ENCODE data around the gene SLC17A4. TPM values are rescaled to one million over a fixed set of nuclear protein-coding genes. Genes with fewer than 3 reads are reported as not detected.

The SLC17A4 gene
- total and polyA plus RNA-seq, 2 donors (not counting 3 experiments of a cell fraction or from before 2014, with no cell fraction given), result not detected

GRCh38 chr6:25747477-25747876, 7.1 kb upstream of the SLC17A4 start:
- no peak overlapping the region for H3K4me3 ChIP-seq (replicated peaks in 1 of 3; ENCODE audit: insufficient read depth in 1 of 3, low read depth in 1 of 3, low read length in 3 of 3)
- H3K79me2 ChIP-seq (ENCODE audit: control insufficient read depth, insufficient read depth, low read length), result no peaks in the 10 kb centered on the region
- BruUV-seq (replicated peaks), result no TSS peak
- H3K4me2 ChIP-seq (ENCODE audit: insufficient read depth, low read length), result no peak overlapping the region
- H3K27me3 ChIP-seq (ENCODE audit: control insufficient read depth in 2 of 2, insufficient read depth in 2 of 2, low read length in 2 of 2), result peaks cover 0 to 2% of the 10 kb centered on the region in 2 experiments
- no peaks in the 10 kb centered on the region for H3K4me1 ChIP-seq (ENCODE audit: control insufficient read depth, extremely low read depth, insufficient read depth, low read length)
- DNase-seq (ENCODE audit: low read depth, low spot score) (no peak), FAIRE-seq (no peak)
- H3K36me3 ChIP-seq (ENCODE audit: control insufficient read depth in 2 of 2, extremely low read depth in 1 of 2, insufficient read depth in 2 of 2, low read length in 2 of 2), result no peaks in the 10 kb centered on the region
- H3K9me3 ChIP-seq (replicated peaks; ENCODE audit: control insufficient read depth, insufficient read depth, low read length), result no peaks in the 10 kb centered on the region
- dilution Hi-C loops (cut with MboI; ENCODE audit: extremely low pct_ligation_motif_present, low sequenced_read_pairs) (no loop called here), intact Hi-C loops (cut with micrococcal nuclease) (no loop called here)
- no peak overlapping the region for H3K27ac ChIP-seq (ENCODE audit: insufficient read depth, low read depth, low read length)
- H4K20me1 ChIP-seq (replicated peaks; ENCODE audit: control insufficient read depth, extremely low read depth, insufficient read depth, low read length), result no peaks in the 10 kb centered on the region
- TF ChIP-seq POLR2AphosphoS5 (IDR thresholded peaks at IDR 0.05; ENCODE audit: insufficient read depth, low read depth, low read length) (no peak), MAX (IDR thresholded peaks at IDR 0.05; ENCODE audit: insufficient read depth, insufficient read length) (no peak), JUN (IDR thresholded peaks at IDR 0.05; ENCODE audit: borderline replicate concordance, insufficient read depth, insufficient read length, low read depth) (no peak), POLR2A (IDR thresholded peaks at IDR 0.05; ENCODE audit: low read depth, low read length) (no peak), GATA2 (IDR thresholded peaks at IDR 0.05; ENCODE audit: insufficient read depth, insufficient read length, low read depth, low read length) (no peak), CTCF (IDR thresholded peaks at IDR 0.05; ENCODE audit: extremely low read depth in 1 of 2, insufficient read depth in 1 of 2, low read depth in 1 of 2, low read length in 2 of 2) (no peak), EZH2 (IDR thresholded peaks at IDR 0.05; ENCODE audit: borderline replicate concordance, low read depth, low read length, severe bottlenecking) (no peak), FOS (IDR thresholded peaks at IDR 0.05; ENCODE audit: borderline replicate concordance, insufficient read depth, low read length) (no peak), MYC (IDR thresholded peaks at IDR 0.05; ENCODE audit: low read depth, low read length) (no peak)
- no peak overlapping the region for H2AFZ ChIP-seq (ENCODE audit: low read depth, low read length)
- no peak overlapping the region for H3K9ac ChIP-seq (replicated peaks; ENCODE audit: extremely low read depth, insufficient read depth, low read length)
- POLR2A ChIA-PET, result no interaction called here
- CTCF ChIA-PET, result interaction anchor here (1.1 to 1.4 kb wide), 3 partner anchors 11 to 19 kb away, joined by 3 to 4 read pairs (median 3); no protein-coding TSS in a partner anchor
- H3K9me1 ChIP-seq (replicated peaks; ENCODE audit: control insufficient read depth, extremely low read depth, insufficient read depth, low read length), result no peaks in the 10 kb centered on the region
